ENCODE data around the gene PREX1.
"Not testable (repeated sequence)": the region's sequence is repeated elsewhere in the genome, so short reads cannot be mapped to it uniquely, and the experiment has no call there.

PREX1 gene

GRCh38 chr20:48847498-48848205, 19.9 kb upstream of the PREX1 start:
- DNase-seq: no peak

GRCh38 chr20:48846516-48847492, 19.0 kb upstream of the PREX1 start:
- peak in 6 of 51 donors; percentile 4 to 42 (median 16) for DNase-seq

GRCh38 chr20:48845721-48846306, 18.0 kb upstream of the PREX1 start:
- no peak for DNase-seq

- no peak for DNase-seq
These were observed 17.2 kb upstream of the PREX1 start for GRCh38 chr20:48844996-48845395.

GRCh38 chr20:48843896-48844295, 16.1 kb upstream of the PREX1 start:
- DNase-seq: not testable (repeated sequence)

GRCh38 chr20:48843057-48843806, 15.4 kb upstream of the PREX1 start:
- DNase-seq: no peak

GRCh38 chr20:48841875-48842529, 14.2 kb upstream of the PREX1 start:
- DNase-seq: no peak

GRCh38 chr20:48841196-48841874, 13.5 kb upstream of the PREX1 start:
- DNase-seq: no peak

GRCh38 chr20:48839154-48839917, 11.5 kb upstream of the PREX1 start:
- no peak for DNase-seq

- no peak for DNase-seq
These were observed 9.2 kb upstream of the PREX1 start for GRCh38 chr20:48837014-48837413.

GRCh38 chr20:48835390-48835789, 7.6 kb upstream of the PREX1 start:
- DNase-seq: no peak

GRCh38 chr20:48834278-48834677, 6.5 kb upstream of the PREX1 start:
- DNase-seq: no peak

- peak in 3 of 51 donors; percentile 14 to 24 (median 15) for DNase-seq
These were observed 4.6 kb upstream of the PREX1 start for GRCh38 chr20:48832405-48832730.

GRCh38 chr20:48831718-48832404, 4.1 kb upstream of the PREX1 start:
- peak in 23 of 51 donors; percentile 8 to 74 (median 38) for DNase-seq

- DNase-seq: no peak
These were observed 3.1 kb upstream of the PREX1 start for GRCh38 chr20:48830826-48831318.

- no peak for DNase-seq
These were observed 2.1 kb upstream of the PREX1 start for GRCh38 chr20:48829940-48830339.

GRCh38 chr20:48828734-48829460, 1.1 kb upstream of the PREX1 start:
- DNase-seq: no peak

Measured in hypothalamus (tissue), 51 donors.